ENCODE measurements around the gene NT5DC1. TPM values are rescaled to one million over a fixed set of nuclear protein-coding genes. Genes with fewer than 3 reads are reported as not detected.
A peak's percentile ranks its signal among the peaks of the same experiment; 100 is the strongest.

Gene NT5DC1
- total and polyA plus RNA-seq, 10 of the 15 experiments (the other 5 are each of a cell fraction or from before 2014, with no cell fraction given), result 40.8 to 140 (median 66.8) TPM

DNA sequence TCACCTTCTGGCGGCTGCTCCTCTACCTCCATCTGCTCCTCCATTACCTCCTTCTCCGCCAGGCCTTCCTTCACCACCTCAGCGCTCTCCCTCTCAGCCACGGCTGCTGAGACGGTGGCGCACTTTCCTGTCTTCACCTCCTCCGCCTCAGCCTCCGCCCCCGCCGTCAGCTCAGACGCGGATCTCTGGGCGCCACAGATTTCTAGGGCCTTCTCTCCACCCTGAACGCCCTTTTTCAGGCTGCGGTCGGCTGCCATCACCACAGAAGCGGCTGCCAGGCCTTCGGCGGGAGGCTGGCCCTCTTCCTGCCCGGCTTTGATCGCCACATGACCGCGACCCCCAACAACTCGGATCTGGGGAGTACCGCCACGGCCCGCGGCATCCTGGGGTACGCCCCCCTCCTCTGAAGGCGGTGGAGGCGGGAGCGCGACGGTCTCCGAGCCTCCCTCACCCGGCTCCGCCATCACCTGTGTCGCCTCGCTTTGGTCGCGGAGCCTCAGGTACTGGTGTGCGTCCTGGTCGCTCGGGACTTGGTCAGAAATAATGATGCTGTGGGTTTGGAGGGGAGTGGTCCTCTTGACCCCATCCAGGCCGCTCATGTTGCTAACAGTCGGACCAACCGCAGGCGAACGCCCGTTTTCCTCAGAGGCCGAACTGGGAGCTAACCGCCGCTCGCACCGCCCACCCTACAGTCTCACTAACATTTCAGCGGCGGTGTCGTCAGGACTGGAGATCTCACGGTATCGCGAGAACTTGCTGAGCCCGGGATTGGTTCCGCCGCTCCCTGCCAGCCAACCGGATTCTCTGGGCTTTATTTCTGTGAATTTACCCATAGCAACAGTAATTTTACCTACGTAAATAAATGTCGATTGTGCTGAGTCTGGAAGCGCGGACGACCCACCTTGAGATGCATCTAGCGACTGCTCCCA lies 178.8 kb downstream of the NT5DC1 start, which contains the start of gene TSPYL1 (continued):
- TF ChIP-seq, protein P1, sequence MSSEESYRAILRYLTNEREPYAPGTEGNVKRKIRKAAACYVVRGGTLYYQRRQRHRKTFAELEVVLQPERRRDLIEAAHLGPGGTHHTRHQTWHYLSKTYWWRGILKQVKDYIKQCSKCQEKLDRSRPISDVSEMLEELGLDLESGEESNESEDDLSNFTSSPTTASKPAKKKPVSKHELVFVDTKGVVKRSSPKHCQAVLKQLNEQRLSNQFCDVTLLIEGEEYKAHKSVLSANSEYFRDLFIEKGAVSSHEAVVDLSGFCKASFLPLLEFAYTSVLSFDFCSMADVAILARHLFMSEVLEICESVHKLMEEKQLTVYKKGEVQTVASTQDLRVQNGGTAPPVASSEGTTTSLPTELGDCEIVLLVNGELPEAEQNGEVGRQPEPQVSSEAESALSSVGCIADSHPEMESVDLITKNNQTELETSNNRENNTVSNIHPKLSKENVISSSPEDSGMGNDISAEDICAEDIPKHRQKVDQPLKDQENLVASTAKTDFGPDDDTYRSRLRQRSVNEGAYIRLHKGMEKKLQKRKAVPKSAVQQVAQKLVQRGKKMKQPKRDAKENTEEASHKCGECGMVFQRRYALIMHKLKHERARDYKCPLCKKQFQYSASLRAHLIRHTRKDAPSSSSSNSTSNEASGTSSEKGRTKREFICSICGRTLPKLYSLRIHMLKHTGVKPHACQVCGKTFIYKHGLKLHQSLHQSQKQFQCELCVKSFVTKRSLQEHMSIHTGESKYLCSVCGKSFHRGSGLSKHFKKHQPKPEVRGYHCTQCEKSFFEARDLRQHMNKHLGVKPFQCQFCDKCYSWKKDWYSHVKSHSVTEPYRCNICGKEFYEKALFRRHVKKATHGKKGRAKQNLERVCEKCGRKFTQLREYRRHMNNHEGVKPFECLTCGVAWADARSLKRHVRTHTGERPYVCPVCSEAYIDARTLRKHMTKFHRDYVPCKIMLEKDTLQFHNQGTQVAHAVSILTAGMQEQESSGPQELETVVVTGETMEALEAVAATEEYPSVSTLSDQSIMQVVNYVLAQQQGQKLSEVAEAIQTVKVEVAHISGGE (CRISPR knock-in tag; IDR thresholded peaks at IDR 0.05), result no peak
- TF ChIP-seq, protein P2, sequence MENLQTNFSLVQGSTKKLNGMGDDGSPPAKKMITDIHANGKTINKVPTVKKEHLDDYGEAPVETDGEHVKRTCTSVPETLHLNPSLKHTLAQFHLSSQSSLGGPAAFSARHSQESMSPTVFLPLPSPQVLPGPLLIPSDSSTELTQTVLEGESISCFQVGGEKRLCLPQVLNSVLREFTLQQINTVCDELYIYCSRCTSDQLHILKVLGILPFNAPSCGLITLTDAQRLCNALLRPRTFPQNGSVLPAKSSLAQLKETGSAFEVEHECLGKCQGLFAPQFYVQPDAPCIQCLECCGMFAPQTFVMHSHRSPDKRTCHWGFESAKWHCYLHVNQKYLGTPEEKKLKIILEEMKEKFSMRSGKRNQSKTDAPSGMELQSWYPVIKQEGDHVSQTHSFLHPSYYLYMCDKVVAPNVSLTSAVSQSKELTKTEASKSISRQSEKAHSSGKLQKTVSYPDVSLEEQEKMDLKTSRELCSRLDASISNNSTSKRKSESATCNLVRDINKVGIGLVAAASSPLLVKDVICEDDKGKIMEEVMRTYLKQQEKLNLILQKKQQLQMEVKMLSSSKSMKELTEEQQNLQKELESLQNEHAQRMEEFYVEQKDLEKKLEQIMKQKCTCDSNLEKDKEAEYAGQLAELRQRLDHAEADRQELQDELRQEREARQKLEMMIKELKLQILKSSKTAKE (IDR thresholded peaks at IDR 0.05; ENCODE audit: low read depth, poor library complexity, severe bottlenecking), result peak; percentile 48
- TF ChIP-seq MYC (IDR thresholded peaks at IDR 0.05; ENCODE audit: insufficient read depth, insufficient read length, insufficient replicate concordance, low read length, severe bottlenecking) (no peak), ESRRA (IDR thresholded peaks at IDR 0.05; ENCODE audit: low read length) (no peak), IKZF2 (IDR thresholded peaks at IDR 0.05) (peak; percentile 31 to 56; a peak in 2 of 4 replicates), SUZ12 (IDR thresholded peaks at IDR 0.05; ENCODE audit: unreplicated experiment) (no peak), FOXK2 (IDR thresholded peaks at IDR 0.05) (no peak), BMI1 (IDR thresholded peaks at IDR 0.05; ENCODE audit: borderline replicate concordance) (peak; percentile 14; the same call in 1 of the 2 replicates), SIN3A (IDR thresholded peaks at IDR 0.05; ENCODE audit: low read depth, low read length) (no peak; the same call in 1 of the 2 replicates), CEBPB (IDR thresholded peaks at IDR 0.05; ENCODE audit: borderline replicate concordance in 1 of 2, low read depth in 2 of 2, low read length in 2 of 2) (no peak), NFYA (IDR thresholded peaks at IDR 0.05; ENCODE audit: borderline replicate concordance, low read depth, low read length) (no peak; the same call in 1 of the 2 replicates), HCFC1 (IDR thresholded peaks at IDR 0.05; ENCODE audit: low read length) (0 out of 2 replicates have a peak, but pooled peaks have one; percentile 13)
- TF ChIP-seq, protein P3, sequence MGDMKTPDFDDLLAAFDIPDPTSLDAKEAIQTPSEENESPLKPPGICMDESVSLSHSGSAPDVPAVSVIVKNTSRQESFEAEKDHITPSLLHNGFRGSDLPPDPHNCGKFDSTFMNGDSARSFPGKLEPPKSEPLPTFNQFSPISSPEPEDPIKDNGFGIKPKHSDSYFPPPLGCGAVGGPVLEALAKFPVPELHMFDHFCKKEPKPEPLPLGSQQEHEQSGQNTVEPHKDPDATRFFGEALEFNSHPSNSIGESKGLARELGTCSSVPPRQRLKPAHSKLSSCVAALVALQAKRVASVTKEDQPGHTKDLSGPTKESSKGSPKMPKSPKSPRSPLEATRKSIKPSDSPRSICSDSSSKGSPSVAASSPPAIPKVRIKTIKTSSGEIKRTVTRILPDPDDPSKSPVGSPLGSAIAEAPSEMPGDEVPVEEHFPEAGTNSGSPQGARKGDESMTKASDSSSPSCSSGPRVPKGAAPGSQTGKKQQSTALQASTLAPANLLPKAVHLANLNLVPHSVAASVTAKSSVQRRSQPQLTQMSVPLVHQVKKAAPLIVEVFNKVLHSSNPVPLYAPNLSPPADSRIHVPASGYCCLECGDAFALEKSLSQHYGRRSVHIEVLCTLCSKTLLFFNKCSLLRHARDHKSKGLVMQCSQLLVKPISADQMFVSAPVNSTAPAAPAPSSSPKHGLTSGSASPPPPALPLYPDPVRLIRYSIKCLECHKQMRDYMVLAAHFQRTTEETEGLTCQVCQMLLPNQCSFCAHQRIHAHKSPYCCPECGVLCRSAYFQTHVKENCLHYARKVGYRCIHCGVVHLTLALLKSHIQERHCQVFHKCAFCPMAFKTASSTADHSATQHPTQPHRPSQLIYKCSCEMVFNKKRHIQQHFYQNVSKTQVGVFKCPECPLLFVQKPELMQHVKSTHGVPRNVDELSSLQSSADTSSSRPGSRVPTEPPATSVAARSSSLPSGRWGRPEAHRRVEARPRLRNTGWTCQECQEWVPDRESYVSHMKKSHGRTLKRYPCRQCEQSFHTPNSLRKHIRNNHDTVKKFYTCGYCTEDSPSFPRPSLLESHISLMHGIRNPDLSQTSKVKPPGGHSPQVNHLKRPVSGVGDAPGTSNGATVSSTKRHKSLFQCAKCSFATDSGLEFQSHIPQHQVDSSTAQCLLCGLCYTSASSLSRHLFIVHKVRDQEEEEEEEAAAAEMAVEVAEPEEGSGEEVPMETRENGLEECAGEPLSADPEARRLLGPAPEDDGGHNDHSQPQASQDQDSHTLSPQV (IDR thresholded peaks at IDR 0.05), result no peak
- TF ChIP-seq, protein P4, sequence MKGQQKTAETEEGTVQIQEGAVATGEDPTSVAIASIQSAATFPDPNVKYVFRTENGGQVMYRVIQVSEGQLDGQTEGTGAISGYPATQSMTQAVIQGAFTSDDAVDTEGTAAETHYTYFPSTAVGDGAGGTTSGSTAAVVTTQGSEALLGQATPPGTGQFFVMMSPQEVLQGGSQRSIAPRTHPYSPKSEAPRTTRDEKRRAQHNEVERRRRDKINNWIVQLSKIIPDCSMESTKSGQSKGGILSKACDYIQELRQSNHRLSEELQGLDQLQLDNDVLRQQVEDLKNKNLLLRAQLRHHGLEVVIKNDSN (IDR thresholded peaks at IDR 0.05; ENCODE audit: borderline replicate concordance, extremely low read length, insufficient read depth, low read depth, low read length), result no peak

Measured in GM12878 (cell line).